ENCODE data around the gene CFAP97.

CFAP97 gene

GRCh38 chr4:185194924-185195888, 8.6 kb downstream of the CFAP97 start:
- no peak for DNase-seq

DNA sequence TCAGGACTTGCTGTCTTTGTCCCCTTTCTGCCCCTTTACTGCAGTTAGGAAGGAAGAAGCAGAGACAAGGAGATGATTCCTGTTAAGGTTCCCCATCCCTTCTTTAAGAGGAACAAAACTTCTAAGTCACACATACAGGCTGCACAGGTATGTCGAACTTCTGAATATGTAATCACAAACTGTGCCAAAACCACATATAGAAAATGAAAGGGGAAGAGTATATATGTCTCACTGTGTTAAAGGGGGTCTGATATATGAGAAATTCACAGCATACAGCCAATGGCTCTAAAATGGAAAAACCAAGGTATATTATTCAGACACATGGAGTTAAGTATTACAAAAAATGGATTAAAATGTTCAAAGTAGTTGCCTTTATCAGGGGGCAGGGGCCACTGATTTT, 11.7 kb downstream of the CFAP97 start:
- no peak for DNase-seq

DNA sequence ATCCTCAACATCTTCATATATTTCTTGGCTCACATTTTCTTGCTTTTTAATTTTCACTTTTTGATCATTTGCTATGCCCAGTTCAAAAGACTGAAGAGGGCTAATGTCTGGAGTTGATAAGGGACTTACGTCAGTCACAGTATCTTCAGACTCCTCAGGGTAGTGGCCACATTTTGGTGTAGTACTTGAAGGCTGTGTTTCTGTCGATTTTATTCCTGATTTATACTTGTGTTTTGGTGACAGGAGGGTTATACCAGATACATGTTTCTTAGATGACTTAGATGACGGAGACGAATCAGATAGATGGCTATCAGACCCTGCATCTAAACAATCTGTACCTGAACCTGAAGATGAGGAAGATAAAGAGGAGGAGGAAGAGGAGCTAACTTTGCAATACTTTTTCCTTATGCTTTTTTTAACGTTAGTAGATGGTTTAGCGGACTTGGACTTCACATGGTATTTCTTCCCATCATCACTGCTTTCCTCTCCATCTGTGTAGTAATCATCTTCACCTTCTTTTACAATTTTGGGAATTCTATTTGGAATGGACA, 13.4 kb downstream of the CFAP97 start:
- DNase-seq, result no peak

DNA sequence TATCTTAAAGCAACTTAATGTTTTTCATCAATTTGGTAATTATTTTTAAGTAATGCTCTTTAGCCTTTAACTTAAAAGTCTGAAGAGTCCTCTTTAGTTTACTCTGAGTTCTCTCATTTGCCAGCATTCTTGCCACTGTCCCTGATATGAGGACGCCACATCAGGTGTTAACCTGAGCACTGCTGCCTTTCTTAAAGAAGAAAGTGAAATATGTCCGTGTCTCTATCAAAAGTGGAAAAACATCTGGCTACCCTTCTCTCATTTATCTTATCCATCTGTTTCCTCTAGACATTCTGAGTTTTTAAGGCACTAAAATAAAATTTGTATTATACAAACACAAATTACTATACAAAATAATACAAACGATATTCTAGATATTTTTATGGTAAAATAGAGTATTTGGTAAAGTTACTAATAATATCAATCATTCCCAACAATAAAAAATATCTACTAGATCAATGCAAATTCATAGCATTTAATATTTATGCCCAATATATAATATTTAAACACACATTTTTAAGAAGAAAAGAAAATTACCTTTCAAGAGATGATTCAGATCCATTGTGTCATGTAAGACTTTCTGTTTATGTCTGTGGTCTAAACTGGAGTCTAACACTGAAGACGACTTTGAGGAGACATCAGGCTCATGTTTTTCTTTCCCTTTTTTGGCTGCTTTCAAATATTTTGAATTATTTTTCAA, 14.0 kb downstream of the CFAP97 start:
- no peak for DNase-seq

DNA sequence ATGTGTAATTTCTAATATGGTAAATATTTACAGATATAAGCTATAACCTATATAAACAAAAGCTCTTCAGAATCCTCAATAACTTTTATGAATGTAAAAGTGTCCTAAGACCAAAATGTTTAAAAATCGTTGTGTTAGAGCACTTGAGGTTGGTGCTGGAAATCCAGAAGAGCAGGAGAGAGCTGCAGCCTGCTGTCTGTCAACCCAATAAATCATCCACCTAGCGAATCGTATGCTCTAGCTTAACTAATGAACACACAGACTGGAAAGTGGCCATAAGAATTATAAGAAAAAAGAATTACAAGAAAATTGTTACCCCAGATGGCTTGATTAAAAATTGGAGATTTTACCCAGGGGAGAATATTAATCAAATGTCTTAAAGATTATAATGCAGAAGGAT, 17.0 kb downstream of the CFAP97 start:
- DNase-seq, result no peak

- DNase-seq, result peak; percentile 80 to 83
Measured at GRCh38 chr4:185183622-185184281, 20.0 kb downstream of the CFAP97 start.

GRCh38 chr4:185182239-185182638, 21.6 kb downstream of the CFAP97 start:
- DNase-seq, result no peak

DNA sequence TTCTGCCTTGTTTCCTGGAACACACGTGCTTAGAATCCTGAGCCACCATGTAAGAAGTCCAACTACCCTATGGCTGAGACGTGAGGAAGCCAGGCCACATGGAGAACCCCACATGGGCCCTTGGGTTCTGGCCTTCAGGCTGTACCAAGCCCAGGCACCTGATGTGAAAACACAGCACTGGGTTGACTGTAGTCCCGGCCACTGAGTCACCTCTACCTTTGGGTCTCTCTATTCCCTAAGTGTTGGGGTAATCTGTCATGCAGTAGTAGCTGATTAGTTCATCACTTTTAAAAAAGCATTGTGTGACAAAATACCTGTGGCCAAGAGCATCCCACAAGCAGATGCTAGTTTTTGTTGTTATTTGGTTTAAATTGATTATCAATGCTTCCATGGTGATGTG, 24.3 kb downstream of the CFAP97 start:
- no peak for DNase-seq

GRCh38 chr4:185171373-185172071, 32.3 kb downstream of the CFAP97 start:
- no peak for DNase-seq

DNA sequence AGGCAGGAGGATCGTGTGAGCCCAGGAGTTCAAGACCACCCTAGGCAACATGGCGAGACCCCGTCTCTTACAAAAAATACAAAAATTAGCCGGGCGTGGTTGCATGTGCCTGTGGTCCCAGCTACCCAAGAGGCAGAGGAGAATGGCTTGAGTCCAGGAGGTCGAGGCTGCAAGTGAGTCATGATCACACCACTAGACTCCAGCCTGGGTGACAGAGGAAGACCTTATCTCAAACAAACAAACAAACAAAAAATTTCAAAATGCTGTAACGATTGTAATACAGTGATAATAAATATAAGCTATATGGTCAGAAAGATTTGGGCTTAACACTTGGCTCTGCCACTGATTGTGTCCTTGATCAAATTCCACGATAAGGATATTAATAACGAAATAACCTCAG, 36.6 kb downstream of the CFAP97 start:
- no peak for DNase-seq

GRCh38 chr4:185165605-185166063, 38.2 kb downstream of the CFAP97 start:
- no peak for DNase-seq

DNA sequence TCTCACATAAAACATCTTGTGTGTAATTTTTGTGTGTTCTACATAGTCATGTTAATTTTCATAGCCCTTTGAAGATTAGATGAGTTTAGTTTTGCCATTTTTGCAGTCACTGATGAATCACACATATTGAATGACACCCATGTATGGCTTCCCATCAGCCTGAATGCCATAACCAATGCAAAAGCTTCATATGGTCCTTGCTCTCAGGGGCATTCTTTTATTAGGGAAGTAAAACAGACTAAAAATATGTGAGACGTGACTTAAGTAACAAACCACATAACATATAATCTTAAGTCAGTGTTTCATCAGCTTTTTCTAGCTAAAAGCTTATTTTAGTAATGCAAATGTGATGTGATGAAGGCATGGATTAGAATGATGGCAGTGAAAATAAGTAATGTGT, 52.5 kb downstream of the CFAP97 start:
- DNase-seq, result no peak

- no peak for DNase-seq
Measured at GRCh38 chr4:185149392-185149791, 54.4 kb downstream of the CFAP97 start.

DNA sequence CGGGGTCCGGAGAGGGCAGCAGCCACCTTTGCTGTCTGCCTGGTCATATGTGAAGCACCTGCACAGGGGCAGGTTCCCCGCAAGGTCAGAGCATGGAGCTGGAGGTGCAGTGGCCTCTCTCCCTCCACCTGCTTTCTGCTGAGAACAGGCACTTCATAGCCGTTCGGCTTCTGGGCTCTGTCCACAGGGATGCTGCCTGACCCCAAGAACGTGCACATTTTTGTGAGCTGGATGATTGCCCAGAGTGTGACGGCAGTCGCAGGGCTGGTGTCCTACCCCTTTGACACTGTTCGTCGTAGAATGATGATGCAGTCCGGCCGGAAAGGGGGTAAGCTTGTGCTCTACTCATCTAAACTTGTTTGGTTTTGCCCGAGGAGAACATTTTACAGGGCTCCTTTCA, 58.2 kb downstream of the CFAP97 start:
- DNase-seq, result no peak

GRCh38 chr4:185144601-185145240, 59.1 kb downstream of the CFAP97 start:
- no peak for DNase-seq

DNA sequence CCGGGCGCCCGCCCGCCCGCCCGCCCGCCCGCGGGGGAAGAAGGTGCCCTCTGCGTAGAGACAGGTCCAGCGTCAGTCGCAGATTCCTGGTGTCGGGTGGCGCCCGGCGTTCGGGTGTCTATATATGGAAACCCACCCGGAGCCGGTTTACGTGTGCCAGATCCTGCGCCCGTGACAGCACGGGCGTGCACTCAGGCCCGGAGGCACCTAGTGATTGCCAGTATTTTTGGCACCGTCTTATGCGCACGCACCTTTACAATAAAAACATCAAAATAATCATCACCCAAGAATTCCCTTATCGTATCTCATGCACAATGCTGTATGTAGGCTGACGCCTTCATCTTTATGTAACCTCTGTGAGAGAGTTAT, 60.2 kb downstream of the CFAP97 start:
- peak in 1 of 2 experiments; percentile 29 for DNase-seq

GRCh38 chr4:185142912-185143600, 60.7 kb downstream of the CFAP97 start, which contains the start of gene SLC25A4:
SLC25A4 (plus strand) TSS chr4:185143266; CDS start chr4:185143373, 107 bp downstream.
- DNase-seq, result peak; percentile 69 to 79

- peak in 1 of 2 experiments; percentile 15 for DNase-seq
Measured at GRCh38 chr4:185142564-185142911, 61.3 kb downstream of the CFAP97 start.

GRCh38 chr4:185141777-185142176, 62.0 kb downstream of the CFAP97 start:
- DNase-seq, result no peak

DNA sequence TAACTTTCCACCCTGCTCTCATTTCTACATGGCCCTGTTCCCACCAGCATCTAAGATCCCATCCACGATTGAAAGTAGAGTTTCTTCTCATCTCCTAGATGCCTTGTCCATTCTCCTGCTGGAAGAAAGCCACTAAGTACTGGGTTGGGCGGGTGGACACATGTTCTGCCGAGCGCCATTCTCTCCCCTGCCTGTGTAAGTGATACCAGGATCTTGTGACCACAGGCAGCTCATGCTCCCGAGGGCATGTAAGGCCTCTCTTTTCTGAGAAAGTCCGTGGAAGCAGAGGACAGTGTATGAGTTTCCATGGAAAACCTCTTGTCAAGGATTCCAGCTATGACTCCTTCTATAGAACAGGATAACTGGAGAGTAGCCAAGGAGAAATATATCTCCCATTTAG, 64.1 kb downstream of the CFAP97 start:
- no peak for DNase-seq

DNA sequence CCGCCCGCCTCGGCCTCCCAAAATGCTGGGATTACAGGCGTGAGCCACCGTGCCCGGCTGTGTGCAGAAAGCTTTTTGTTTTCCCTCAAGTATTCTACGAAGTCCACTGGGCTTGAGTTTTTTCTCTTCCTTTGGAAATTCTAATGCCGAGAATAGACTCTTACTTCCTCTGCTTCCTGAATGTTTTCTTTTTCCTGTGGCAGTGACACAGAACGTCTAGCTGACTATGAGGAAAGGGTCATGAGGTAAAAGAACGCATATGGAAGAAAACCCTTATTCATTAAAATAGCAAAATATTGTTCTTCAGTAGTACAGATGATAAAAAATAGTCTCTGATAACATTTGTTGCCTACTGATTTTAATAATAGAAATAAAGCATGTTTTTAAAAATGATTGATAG, 65.6 kb downstream of the CFAP97 start:
- DNase-seq, result no peak
